Mucosa of rectum (tissue), 2 donors: ENCODE results near the gene KYAT1.
"Not testable (repeated sequence)": the region's sequence is repeated elsewhere in the genome, so short reads cannot be mapped to it uniquely, and the experiment has no call there.

Source experiments
- H3K27ac ChIP-seq, 2 donors: one replicate each; pipeline ENCODE4 v1.7.0; 2013; ENCODE audit warnings: inconsistent platforms in 2 of 2, low read depth in 2 of 2, low read length in 2 of 2
- H3K27me3 ChIP-seq, 2 donors: one replicate each; pipeline ENCODE4 v1.7.0; 2013; ENCODE audit warnings: low read length in 2 of 2; ENCODE audit not compliant: control insufficient read depth in 2 of 2, insufficient read depth in 2 of 2
- H3K36me3 ChIP-seq, 2 donors: one replicate each; pipeline ENCODE4 v1.7.0; 2013; ENCODE audit warnings: low read length in 2 of 2; ENCODE audit not compliant: control insufficient read depth in 2 of 2, insufficient read depth in 2 of 2
- H3K4me1 ChIP-seq, 2 donors: one replicate each; pipeline ENCODE4 v1.7.0; 2013; ENCODE audit warnings: low read length in 2 of 2, mild to moderate bottlenecking in 1 of 2; ENCODE audit not compliant: control insufficient read depth in 2 of 2, insufficient read depth in 2 of 2
- H3K4me3 ChIP-seq, 2 donors: one replicate each; pipeline ENCODE4 v1.7.0; 2013; ENCODE audit warnings: low read length in 2 of 2
- H3K9ac ChIP-seq, 2 donors: one replicate each; pipeline ENCODE4 v1.7.0; 2013; ENCODE audit warnings: low read length in 2 of 2, low read depth in 1 of 2, mild to moderate bottlenecking in 1 of 2
- H3K9me3 ChIP-seq, 2 donors: one replicate each; pipeline ENCODE4 v1.7.0; 2013; ENCODE audit warnings: low read length in 2 of 2; ENCODE audit not compliant: control insufficient read depth in 2 of 2
- donor health status: healthy.
- donor health status: Normal muscosa, but diverticular disease.

The KYAT1 gene

GRCh38 chr9:128886211-128886891, 4.6 kb upstream of the KYAT1 start:
- Histone ChIP-seq H3K4me1 (peaks cover 12 to 18% of the 10 kb centered on the region in 2 donors), H3K36me3 (peaks cover 11 to 24% of the 10 kb centered on the region in 2 donors), H3K9ac (no peak overlapping the region)

GRCh38 chr9:128885798-128886197, 4.0 kb upstream of the KYAT1 start:
- H3K27me3 ChIP-seq, result no peaks in the 10 kb centered on the region
- peaks cover 11 to 18% of the 10 kb centered on the region in 2 donors for H3K4me1 ChIP-seq
- H3K4me3 ChIP-seq, result no peak overlapping the region
- H3K27ac ChIP-seq, result no peak overlapping the region
- H3K9me3 ChIP-seq, result no peaks in the 10 kb centered on the region
- no peak overlapping the region for H3K9ac ChIP-seq
- H3K36me3 ChIP-seq, result peaks cover 11 to 24% of the 10 kb centered on the region in 2 donors

More at GRCh38 chr9:128886211-128886891, 4.6 kb upstream of the KYAT1 start:
- Histone ChIP-seq H3K9me3 (no peaks in the 10 kb centered on the region), H3K4me3 (no peak overlapping the region), H3K27me3 (no peaks in the 10 kb centered on the region), H3K27ac (no peak overlapping the region)

- H3K4me3 ChIP-seq, result no peak overlapping the region
- H3K4me1 ChIP-seq, result peaks cover 11 to 18% of the 10 kb centered on the region in 2 donors
- no peak overlapping the region for H3K27ac ChIP-seq
- H3K9me3 ChIP-seq, result no peaks in the 10 kb centered on the region
- no peaks in the 10 kb centered on the region for H3K27me3 ChIP-seq
- H3K9ac ChIP-seq, result no peak overlapping the region
- peaks cover 11 to 24% of the 10 kb centered on the region in 2 donors for H3K36me3 ChIP-seq
These were observed 3.6 kb upstream of the KYAT1 start for GRCh38 chr9:128885376-128885775.

- no peak overlapping the region for H3K9ac ChIP-seq
- H3K27ac ChIP-seq, result peak overlapping the region in 1 of 2 donors; percentile 88
- no peak overlapping the region for H3K4me3 ChIP-seq
- H3K27me3 ChIP-seq, result no peaks in the 10 kb centered on the region
- peaks cover 10 to 21% of the 10 kb centered on the region in 2 donors for H3K36me3 ChIP-seq
- peaks cover 11 to 18% of the 10 kb centered on the region in 2 donors for H3K4me1 ChIP-seq
- no peaks in the 10 kb centered on the region for H3K9me3 ChIP-seq
These were observed 2.4 kb upstream of the KYAT1 start for GRCh38 chr9:128884164-128884563.

- peaks cover 3 to 13% of the 10 kb centered on the region in 2 donors for H3K36me3 ChIP-seq
- H3K4me1 ChIP-seq, result peaks cover 9 to 11% of the 10 kb centered on the region in 2 donors
- H3K9ac ChIP-seq, result peak overlapping the region; percentile 82 to 95
- H3K27me3 ChIP-seq, result no peaks in the 10 kb centered on the region
- peak overlapping the region; percentile 87 to 88 for H3K27ac ChIP-seq
- H3K4me3 ChIP-seq, result peak overlapping the region; percentile 83 to 94
- H3K9me3 ChIP-seq, result no peaks in the 10 kb centered on the region
These were observed 1.2 kb upstream of the KYAT1 start for GRCh38 chr9:128882677-128883603.

GRCh38 chr9:128877852-128878251, 3.9 kb downstream of the KYAT1 start:
- no peak overlapping the region for H3K27ac ChIP-seq
- no peak overlapping the region for H3K9ac ChIP-seq
- H3K36me3 ChIP-seq, result no peaks in the 10 kb centered on the region
- H3K27me3 ChIP-seq, result no peaks in the 10 kb centered on the region
- no peak overlapping the region for H3K4me3 ChIP-seq
- H3K4me1 ChIP-seq, result peaks cover 0 to 4% of the 10 kb centered on the region in 2 donors
- H3K9me3 ChIP-seq, result no peaks in the 10 kb centered on the region

- H3K36me3 ChIP-seq, H3K9me3 ChIP-seq, H3K9ac ChIP-seq, H3K4me3 ChIP-seq, H3K27me3 ChIP-seq, H3K4me1 ChIP-seq, H3K27ac ChIP-seq: not testable (repeated sequence)
These were observed 10.8 kb downstream of the KYAT1 start for GRCh38 chr9:128870941-128871265.

- Histone ChIP-seq H3K27me3 (no peaks in the 10 kb centered on the region), H3K4me3 (no peak overlapping the region), H3K9ac (no peak overlapping the region), H3K4me1 (no peaks in the 10 kb centered on the region), H3K27ac (no peak overlapping the region), H3K36me3 (no peaks in the 10 kb centered on the region), H3K9me3 (no peaks in the 10 kb centered on the region)
These were observed 11.4 kb downstream of the KYAT1 start for GRCh38 chr9:128870128-128870940.

- no peaks in the 10 kb centered on the region for H3K36me3 ChIP-seq
- no peak overlapping the region for H3K27ac ChIP-seq
- H3K9me3 ChIP-seq, result no peaks in the 10 kb centered on the region
- H3K27me3 ChIP-seq, result no peaks in the 10 kb centered on the region
- peaks cover 3% of the 10 kb centered on the region in 2 donors for H3K4me1 ChIP-seq
- no peak overlapping the region for H3K4me3 ChIP-seq
- no peak overlapping the region for H3K9ac ChIP-seq
These were observed 18.1 kb downstream of the KYAT1 start for GRCh38 chr9:128863647-128864046.
